Nasal cavity respiratory epithelium epithelial cell of viscerocranial mucosa (primary cell): ENCODE data around the gene JADE1. TPM values are rescaled to one million over a fixed set of nuclear protein-coding genes. Genes with fewer than 3 reads are reported as not detected.

Experiments used
- total RNA-seq: library from RNA; depleted of rRNA; stranded (reverse); fragments of >200 nt; gene quantifications from 2 replicates; pipeline ENCODE4 v1.2.3, GENCODE V29; 2014

The JADE1 gene
- 6.3 and 6.8 TPM in 2 replicates for total RNA-seq

DNA sequence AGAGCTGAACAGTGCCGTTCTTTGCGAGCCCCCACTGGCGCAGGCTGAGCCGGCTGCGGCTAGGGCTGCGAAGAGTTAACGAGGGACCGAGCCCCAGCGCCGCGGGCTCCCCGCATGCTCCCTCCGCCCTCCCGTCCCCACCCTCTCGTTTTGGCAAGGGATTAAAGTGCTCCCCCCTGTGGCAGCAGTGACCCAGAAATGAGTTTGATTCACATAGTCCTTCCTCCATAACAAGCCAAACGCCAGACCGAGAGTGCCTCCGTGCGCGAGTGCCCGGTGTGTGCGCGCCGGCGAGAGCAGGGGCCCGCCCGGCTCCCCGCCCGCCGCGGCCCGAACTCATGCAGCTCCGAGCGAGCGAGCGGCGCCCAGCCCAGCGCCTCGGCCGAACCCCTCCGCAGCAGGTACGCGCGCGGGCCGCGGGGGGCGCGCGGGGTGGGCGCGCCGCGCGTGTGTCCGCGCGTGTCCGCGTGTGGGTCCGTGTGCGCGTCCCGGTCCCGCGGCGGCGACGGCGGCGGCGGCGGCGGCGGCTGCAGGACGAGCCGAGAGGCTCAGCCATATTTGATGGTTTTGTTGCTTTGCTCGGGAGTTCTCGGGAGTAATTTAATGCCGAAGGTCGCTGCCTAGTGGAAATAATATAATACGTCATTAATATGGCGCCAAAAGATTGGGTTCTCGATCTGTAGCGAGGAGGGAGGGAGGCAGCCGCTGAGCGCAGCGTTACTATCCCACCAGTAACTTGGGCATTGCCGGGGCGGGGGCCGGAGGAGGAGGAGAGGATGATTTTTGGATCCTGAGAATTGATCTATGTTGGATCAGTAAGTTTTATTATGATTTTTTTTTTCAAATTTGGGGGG is at the start of gene JADE1:
TSS of gene JADE1 (plus strand) at position 224 of the 854 bp plus-strand sequence. CDS start 22,059 bp downstream, outside the sequence.

